Activated CD4-positive, alpha-beta T cell treated with anti-CD3 and anti-CD28 coated beads for 48 hours (primary cell): ENCODE measurements around the gene PLEKHG2.
"Not testable (repeated sequence)": the region's sequence is repeated elsewhere in the genome, so short reads cannot be mapped to it uniquely, and the experiment has no call there.

Source experiments
- DNase-seq: peaks from one replicate; pipeline ENCODE4 v3.0.0-alpha.2; 2020

The PLEKHG2 gene

GRCh38 chr19:39412100-39412866 lies at the start of gene PLEKHG2:
Gene PLEKHG2, plus strand, starts transcription at chr19:39412669. Its CDS starts 1,418 bp downstream, at chr19:39414087.
- DNase-seq, result peak; percentile 97

- no peak for DNase-seq
Measured at GRCh38 chr19:39362682-39363657, 49.5 kb upstream of the PLEKHG2 start.

- DNase-seq, result peak; percentile 24
Measured at GRCh38 chr19:39363901-39364457, 48.5 kb upstream of the PLEKHG2 start.

- DNase-seq, result no peak
Measured at GRCh38 chr19:39365531-39365930, 46.9 kb upstream of the PLEKHG2 start.

- DNase-seq, result no peak
Measured at GRCh38 chr19:39369200-39369599, 43.3 kb upstream of the PLEKHG2 start.

- DNase-seq, result no peak
Measured at GRCh38 chr19:39370735-39371134, 41.7 kb upstream of the PLEKHG2 start.

- DNase-seq, result no peak
Measured at GRCh38 chr19:39372047-39372802, 40.2 kb upstream of the PLEKHG2 start.

- DNase-seq, result no peak
Measured at GRCh38 chr19:39372941-39373340, 39.5 kb upstream of the PLEKHG2 start.

GRCh38 chr19:39375929-39376328 lies 36.5 kb upstream of the PLEKHG2 start:
- no peak for DNase-seq

GRCh38 chr19:39377373-39378362 lies 34.8 kb upstream of the PLEKHG2 start:
- no peak for DNase-seq

GRCh38 chr19:39379366-39379765 lies 33.1 kb upstream of the PLEKHG2 start:
- DNase-seq, result not testable (repeated sequence)

- no peak for DNase-seq
Measured at GRCh38 chr19:39379865-39380396, 32.5 kb upstream of the PLEKHG2 start.

GRCh38 chr19:39380521-39381502 lies 31.7 kb upstream of the PLEKHG2 start:
- DNase-seq, result no peak

GRCh38 chr19:39381910-39382611 lies 30.4 kb upstream of the PLEKHG2 start:
- DNase-seq, result no peak

- no peak for DNase-seq
Measured at GRCh38 chr19:39382991-39383828, 29.3 kb upstream of the PLEKHG2 start.

GRCh38 chr19:39384839-39385568 lies 27.5 kb upstream of the PLEKHG2 start:
- no peak for DNase-seq

- DNase-seq, result no peak
Measured at GRCh38 chr19:39385629-39386411, 26.6 kb upstream of the PLEKHG2 start.
